CD4-positive, alpha-beta memory T cell (primary cell): ENCODE results near the gene G6PC2. TPM values are rescaled to one million over a fixed set of nuclear protein-coding genes. Genes with fewer than 3 reads are reported as not detected.

Experiments
- CTCF ChIA-PET: fragments of 350-600 bp; sonication (Branson Sonifier 250); formaldehyde crosslinking; loops from one replicate; lab custom pipeline; 2021; ENCODE audit warnings: inconsistent platforms; ENCODE audit not compliant: partially characterized antibody; lab: Charles Lee
- POLR2A ChIA-PET: fragments of 350-600 bp; sonication (Branson Sonifier 250); formaldehyde crosslinking; loops from one replicate; lab custom pipeline; 2021; ENCODE audit not compliant: partially characterized antibody; lab: Charles Lee
- DNase-seq, 5 donors: peaks; one replicate each; pipeline versions ENCODE4 v3.0.0 to v3.0.0-alpha.2; 2020 to 2022; ENCODE audit warnings: mixed read lengths in 1 of 5
- H3K27ac ChIP-seq: one replicate; pipeline ENCODE4 v1.7.0; 2013; ENCODE audit warnings: low read depth, low read length
- H3K27me3 ChIP-seq: 2 replicates; pipeline ENCODE4 v1.7.0; 2013; ENCODE audit warnings: mild to moderate bottlenecking, low read length, moderate library complexity; ENCODE audit not compliant: insufficient read depth
- H3K36me3 ChIP-seq: 2 replicates; pipeline ENCODE4 v1.7.0; 2013; ENCODE audit warnings: mild to moderate bottlenecking, low read length, moderate library complexity; ENCODE audit not compliant: insufficient read depth
- H3K4me1 ChIP-seq: 2 replicates; pipeline ENCODE4 v1.7.0; 2013; ENCODE audit warnings: mild to moderate bottlenecking, low read length, moderate library complexity; ENCODE audit not compliant: insufficient read depth
- H3K4me3 ChIP-seq, 2 donors: one replicate each; pipeline ENCODE4 v1.7.0; 2013; ENCODE audit warnings: low read length in 2 of 2, mild to moderate bottlenecking in 1 of 2
- H3K9me3 ChIP-seq, 2 donors: one replicate each; pipeline ENCODE4 v1.7.0; 2013; ENCODE audit warnings: low read length in 2 of 2, control low read depth in 1 of 2; ENCODE audit not compliant: control insufficient read depth in 1 of 2
- H3K27ac Mint-ChIP-seq, 7 donors: one replicate each; pipeline ENCODE4 v1.8.0; 2020 to 2021; ENCODE audit warnings: mixed read lengths in 7 of 7, mild to moderate bottlenecking in 6 of 7, inconsistent platforms in 3 of 7, moderate library complexity in 3 of 7
- H3K27me3 Mint-ChIP-seq, 2 donors: one replicate each; pipeline ENCODE4 v1.8.0; 2020 to 2021; ENCODE audit warnings: mixed read lengths in 2 of 2
- H3K36me3 Mint-ChIP-seq, 2 donors: one replicate each; pipeline ENCODE4 v1.8.0; 2020 to 2021; ENCODE audit warnings: mixed read lengths in 2 of 2, inconsistent platforms in 1 of 2, mild to moderate bottlenecking in 1 of 2
- H3K4me1 Mint-ChIP-seq, 4 donors: one replicate each; pipeline ENCODE4 v1.8.0; 2020 to 2021; ENCODE audit warnings: mixed read lengths in 4 of 4, mild to moderate bottlenecking in 1 of 4
- H3K4me3 Mint-ChIP-seq, 8 donors: one replicate each; pipeline ENCODE4 v1.8.0; 2020 to 2021; ENCODE audit warnings: mixed read lengths in 8 of 8, mild to moderate bottlenecking in 7 of 8, moderate library complexity in 6 of 8, inconsistent platforms in 3 of 8
- H3K9me3 Mint-ChIP-seq, 8 donors: one replicate each; pipeline ENCODE4 v1.8.0; 2020 to 2021; ENCODE audit warnings: mixed read lengths in 8 of 8, mild to moderate bottlenecking in 5 of 8, inconsistent platforms in 3 of 8, moderate library complexity in 1 of 8
- intact Hi-C: fragments of 100-400 bp; cut with micrococcal nuclease; formaldehyde crosslinking; loops from one replicate; pipeline ENCODE4 v1.15.1; 2023
- polyA plus RNA-seq, 2 donors: library from polyadenylated mRNA; unstranded; fragments of 300-500 nt; fragmentation: Illumina TruSeq; gene quantifications; one replicate each; pipeline ENCODE4 v1.2.3, GENCODE V29; 2021
- total RNA-seq, 2 experiments: library from RNA; stranded (reverse); gene quantifications; one replicate each; pipeline ENCODE4 v1.2.3, GENCODE V29; 2021

The G6PC2 gene
- not detected for total RNA-seq
- not detected for polyA plus RNA-seq

- Mint-ChIP-seq H3K4me3 (no peak within 1 kb of the TSS), H3K36me3 (no peaks in the 10 kb centered on the region), H3K27me3 (peaks cover 8 to 17% of the 10 kb centered on the region in 2 donors), H3K9me3 (no peaks in the 10 kb centered on the region), H3K27ac (no peak within 1 kb of the TSS), H3K4me1 (no peaks in the 10 kb centered on the region)
- intact Hi-C loops: no loop called here
- no peaks in the 10 kb centered on the region for H3K27me3 ChIP-seq
- CTCF ChIA-PET: no interaction called here
- no peaks in the 10 kb centered on the region for H3K4me1 ChIP-seq
- no peak within 1 kb of the TSS for H3K4me3 ChIP-seq
- H3K9me3 ChIP-seq: no peaks in the 10 kb centered on the region
- H3K27ac ChIP-seq: no peak within 1 kb of the TSS
- H3K36me3 ChIP-seq: no peaks in the 10 kb centered on the region
- POLR2A ChIA-PET: no interaction called here
- DNase-seq: no peak
Measured at GRCh38 chr2:168901003-168901402, at the start of gene G6PC2. G6PC2 (plus strand) TSS chr2:168901291; CDS start chr2:168901332, 41 bp downstream.

GRCh38 chr2:168851674-168852320, 49.3 kb upstream of the G6PC2 start:
- no peak overlapping the region for H3K27ac ChIP-seq
- Mint-ChIP-seq H3K36me3 (peaks cover 0 to 3% of the 10 kb centered on the region in 2 donors), H3K4me3 (no peak overlapping the region), H3K4me1 (peaks cover 0 to 2% (median under 1%) of the 10 kb centered on the region in 4 donors), H3K9me3 (no peaks in the 10 kb centered on the region), H3K27me3 (no peaks in the 10 kb centered on the region), H3K27ac (no peak overlapping the region)
- H3K9me3 ChIP-seq: no peaks in the 10 kb centered on the region
- H3K36me3 ChIP-seq: no peaks in the 10 kb centered on the region
- no peaks in the 10 kb centered on the region for H3K27me3 ChIP-seq
- no peak overlapping the region for H3K4me3 ChIP-seq
- CTCF ChIA-PET: no interaction called here
- POLR2A ChIA-PET: no interaction called here
- intact Hi-C loops: no loop called here
- no peaks in the 10 kb centered on the region for H3K4me1 ChIP-seq
- DNase-seq: no peak

DNA sequence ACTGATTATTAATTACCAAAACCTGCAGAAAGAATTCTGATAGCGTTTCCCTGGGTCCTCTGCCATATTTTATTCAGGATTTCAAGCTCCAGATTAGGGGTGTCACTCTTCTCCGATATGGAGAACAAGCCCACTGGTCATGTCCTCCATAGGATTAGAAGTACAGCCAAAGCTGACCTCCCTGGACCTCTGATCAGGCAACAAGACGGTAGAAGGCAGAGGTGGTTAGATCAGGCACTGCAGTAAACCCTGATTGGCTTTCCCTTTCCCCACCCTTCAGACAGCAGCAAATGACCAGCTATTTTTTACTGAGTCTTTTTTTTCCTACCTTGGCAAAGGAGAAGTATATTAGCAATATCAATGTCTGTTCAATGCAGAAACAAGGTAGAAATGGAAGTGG, 48.6 kb upstream of the G6PC2 start:
- DNase-seq: no peak
- H3K27ac ChIP-seq: no peak overlapping the region
- Mint-ChIP-seq H3K27ac (no peak overlapping the region), H3K36me3 (peaks cover 0 to 3% of the 10 kb centered on the region in 2 donors), H3K4me3 (no peak overlapping the region), H3K4me1 (peaks cover 0 to 2% (median under 1%) of the 10 kb centered on the region in 4 donors), H3K27me3 (no peaks in the 10 kb centered on the region), H3K9me3 (no peaks in the 10 kb centered on the region)
- no peaks in the 10 kb centered on the region for H3K36me3 ChIP-seq
- H3K4me1 ChIP-seq: no peaks in the 10 kb centered on the region
- H3K27me3 ChIP-seq: no peaks in the 10 kb centered on the region
- ChIA-PET CTCF (no interaction called here), POLR2A (no interaction called here)
- no peaks in the 10 kb centered on the region for H3K9me3 ChIP-seq
- intact Hi-C loops: no loop called here
- H3K4me3 ChIP-seq: no peak overlapping the region

DNA sequence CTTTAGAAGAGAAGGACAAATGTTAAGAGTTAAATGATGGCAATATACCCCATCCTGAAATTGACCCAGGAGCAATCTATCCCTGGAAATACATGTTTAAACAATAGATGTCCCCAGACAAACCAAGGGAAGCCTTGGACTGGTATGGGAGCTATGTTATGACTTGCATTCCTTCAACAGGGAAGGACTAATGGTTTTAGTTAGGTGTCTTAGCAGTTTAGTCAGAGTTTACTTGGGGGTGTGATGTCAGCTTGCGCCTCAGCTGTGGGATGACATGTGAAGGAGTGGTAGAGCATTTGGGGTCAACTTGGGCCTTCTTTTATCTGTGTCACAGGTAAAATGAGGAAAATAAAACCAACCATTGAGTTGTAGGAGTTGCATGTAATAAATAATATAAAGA, 47.6 kb upstream of the G6PC2 start:
- Mint-ChIP-seq H3K27me3 (no peaks in the 10 kb centered on the region), H3K4me1 (peaks cover 0 to 2% (median under 1%) of the 10 kb centered on the region in 4 donors)

GRCh38 chr2:168854651-168855050, 46.4 kb upstream of the G6PC2 start:
- H3K9me3 ChIP-seq: no peaks in the 10 kb centered on the region
- CTCF ChIA-PET: no interaction called here
- POLR2A ChIA-PET: no interaction called here
- H3K27ac ChIP-seq: no peak overlapping the region
- no peaks in the 10 kb centered on the region for H3K4me1 ChIP-seq
- no peaks in the 10 kb centered on the region for H3K27me3 Mint-ChIP-seq
- DNase-seq: no peak
- intact Hi-C loops: no loop called here
- H3K27ac Mint-ChIP-seq: no peak overlapping the region
- no peaks in the 10 kb centered on the region for H3K27me3 ChIP-seq
- no peaks in the 10 kb centered on the region for H3K4me1 Mint-ChIP-seq
- no peak overlapping the region for H3K4me3 Mint-ChIP-seq
- H3K36me3 ChIP-seq: no peaks in the 10 kb centered on the region
- H3K36me3 Mint-ChIP-seq: peaks cover 0 to 3% of the 10 kb centered on the region in 2 donors
- no peak overlapping the region for H3K4me3 ChIP-seq
- no peaks in the 10 kb centered on the region for H3K9me3 Mint-ChIP-seq

More for the DNA sequence above, 47.6 kb upstream of the G6PC2 start:
- Histone ChIP-seq H3K4me3 (no peak overlapping the region), H3K9me3 (no peaks in the 10 kb centered on the region), H3K36me3 (no peaks in the 10 kb centered on the region), H3K4me1 (no peaks in the 10 kb centered on the region), H3K27me3 (no peaks in the 10 kb centered on the region), H3K27ac (no peak overlapping the region)
- POLR2A ChIA-PET: no interaction called here
- intact Hi-C loops: no loop called here
- Mint-ChIP-seq H3K4me3 (no peak overlapping the region), H3K27ac (no peak overlapping the region), H3K9me3 (no peaks in the 10 kb centered on the region), H3K36me3 (peaks cover 0 to 3% of the 10 kb centered on the region in 2 donors)
- DNase-seq: no peak
- CTCF ChIA-PET: no interaction called here

DNA sequence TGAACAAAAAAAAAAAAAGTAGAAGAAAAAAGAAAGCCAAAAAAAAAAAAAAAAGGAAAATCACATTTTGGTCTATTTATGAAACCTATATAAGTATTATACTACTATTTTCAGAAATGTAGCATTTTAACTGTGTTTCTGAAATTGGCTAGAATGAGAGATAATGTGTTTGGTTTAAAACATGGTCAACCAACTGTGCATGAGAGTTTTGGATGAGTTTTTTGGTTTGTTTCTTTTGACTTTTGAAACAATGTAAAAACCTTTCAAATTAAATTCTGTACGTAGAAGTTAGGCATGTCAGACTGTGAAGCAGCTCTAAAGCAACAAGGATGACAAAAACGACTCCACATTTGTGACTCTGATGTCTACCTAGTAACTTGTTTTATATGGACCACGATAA, 45.5 kb upstream of the G6PC2 start:
- Mint-ChIP-seq H3K9me3 (no peaks in the 10 kb centered on the region), H3K27ac (no peak overlapping the region), H3K4me1 (no peaks in the 10 kb centered on the region), H3K4me3 (no peak overlapping the region), H3K36me3 (peaks cover 0 to 3% of the 10 kb centered on the region in 2 donors), H3K27me3 (no peaks in the 10 kb centered on the region)
- no peak for DNase-seq
- Histone ChIP-seq H3K4me1 (no peaks in the 10 kb centered on the region), H3K36me3 (no peaks in the 10 kb centered on the region), H3K27me3 (no peaks in the 10 kb centered on the region), H3K9me3 (no peaks in the 10 kb centered on the region), H3K4me3 (no peak overlapping the region), H3K27ac (no peak overlapping the region)
- POLR2A ChIA-PET: no interaction called here
- intact Hi-C loops: no loop called here
- CTCF ChIA-PET: no interaction called here

DNA sequence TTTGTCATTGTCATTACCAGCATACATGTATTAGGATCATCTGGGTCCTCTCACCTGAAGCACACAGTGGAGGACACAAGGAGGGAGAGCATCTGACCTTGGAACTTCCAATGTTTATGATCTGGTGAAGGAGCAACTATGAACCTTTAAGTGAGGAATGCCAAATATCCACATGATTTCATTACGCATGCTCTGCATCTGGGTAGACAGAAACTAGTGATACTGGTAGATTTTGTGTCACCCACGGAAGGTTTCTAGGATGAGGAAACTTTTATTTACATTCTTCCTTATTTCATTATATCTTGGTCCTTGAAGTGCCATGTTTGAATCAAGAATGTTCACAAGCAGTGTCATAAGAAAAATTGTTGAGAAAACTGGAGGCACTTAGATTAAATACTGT, 42.9 kb upstream of the G6PC2 start:
- H3K4me1 ChIP-seq: no peaks in the 10 kb centered on the region
- H3K36me3 ChIP-seq: no peaks in the 10 kb centered on the region
- H3K27ac ChIP-seq: no peak overlapping the region
- H3K4me3 ChIP-seq: no peak overlapping the region
- ChIA-PET POLR2A (no interaction called here), CTCF (no interaction called here)
- intact Hi-C loops: no loop called here
- Mint-ChIP-seq H3K4me1 (no peaks in the 10 kb centered on the region), H3K36me3 (peaks cover 0 to 3% of the 10 kb centered on the region in 2 donors), H3K4me3 (no peak overlapping the region), H3K27ac (no peak overlapping the region), H3K27me3 (no peaks in the 10 kb centered on the region), H3K9me3 (no peaks in the 10 kb centered on the region)
- no peaks in the 10 kb centered on the region for H3K9me3 ChIP-seq
- no peak for DNase-seq
- no peaks in the 10 kb centered on the region for H3K27me3 ChIP-seq
